ENCODE data around the gene GPSM1.

Gene GPSM1

DNA sequence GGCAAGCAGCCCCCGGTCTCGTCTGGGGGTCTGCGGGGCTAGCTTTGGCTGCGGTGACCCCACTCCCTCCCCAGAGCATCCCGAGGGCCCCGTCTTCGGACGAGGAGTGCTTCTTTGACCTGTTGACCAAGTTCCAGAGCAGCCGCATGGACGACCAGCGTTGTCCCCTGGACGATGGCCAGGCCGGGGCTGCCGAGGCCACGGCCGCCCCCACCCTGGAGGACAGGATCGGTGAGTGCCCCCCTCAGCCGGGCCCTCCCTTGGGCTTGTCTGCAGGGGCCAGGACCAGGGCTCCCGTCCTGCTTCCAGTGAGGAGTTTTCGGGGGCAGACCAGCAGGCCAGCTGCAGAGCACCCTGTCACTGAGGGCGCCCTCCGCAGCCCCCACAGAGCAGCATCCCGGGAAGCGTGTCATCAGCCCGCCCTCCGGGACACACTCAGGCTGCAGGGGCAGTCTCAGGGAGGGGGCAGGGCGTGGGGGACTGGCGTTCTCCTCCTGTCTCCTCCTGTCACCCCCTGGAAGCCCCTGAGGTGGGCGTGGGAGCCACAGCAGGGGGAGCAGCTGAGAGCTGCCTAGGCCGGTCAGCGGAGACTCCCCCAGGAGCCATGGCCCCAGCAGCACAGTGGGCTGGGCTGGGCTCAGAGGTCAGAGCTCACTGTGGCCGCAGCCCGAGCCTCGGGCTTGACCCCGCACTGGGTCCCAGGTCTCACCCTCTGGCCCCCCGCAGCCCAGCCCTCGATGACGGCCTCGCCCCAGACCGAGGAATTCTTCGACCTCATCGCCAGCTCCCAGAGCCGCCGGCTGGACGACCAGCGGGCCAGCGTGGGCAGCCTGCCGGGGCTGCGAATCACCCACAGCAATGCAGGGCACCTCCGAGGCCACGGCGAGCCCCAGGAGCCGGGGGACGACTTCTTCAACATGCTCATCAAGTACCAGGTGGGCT, 28.5 kb downstream of the GPSM1 start:
- H3K4me3 ChIP-seq = no peak overlapping the region
- no peaks in the 10 kb centered on the region for H3K9me3 ChIP-seq (ENCODE audit: low read depth, low read length)
- H3K9ac ChIP-seq (ENCODE audit: insufficient read length) = no peak overlapping the region
- no peak for DNase-seq (ENCODE audit: low read depth, low spot score)
- H3K36me3 ChIP-seq (ENCODE audit: insufficient read depth, low read length) = no peaks in the 10 kb centered on the region; the same call in 1 of the 2 replicates
- H3K27ac ChIP-seq = no peak overlapping the region
- no peak for TF ChIP-seq FOXP2 (optimal IDR thresholded peaks at IDR 0.05; ENCODE audit: control extremely low read depth, extremely low read length, insufficient read depth)
- no peak for TF ChIP-seq POLR2AphosphoS5 (IDR thresholded peaks at IDR 0.05; ENCODE audit: borderline replicate concordance, low read depth, low read length)
- TF ChIP-seq EZH2 (IDR thresholded peaks at IDR 0.05) = no peak

DNA sequence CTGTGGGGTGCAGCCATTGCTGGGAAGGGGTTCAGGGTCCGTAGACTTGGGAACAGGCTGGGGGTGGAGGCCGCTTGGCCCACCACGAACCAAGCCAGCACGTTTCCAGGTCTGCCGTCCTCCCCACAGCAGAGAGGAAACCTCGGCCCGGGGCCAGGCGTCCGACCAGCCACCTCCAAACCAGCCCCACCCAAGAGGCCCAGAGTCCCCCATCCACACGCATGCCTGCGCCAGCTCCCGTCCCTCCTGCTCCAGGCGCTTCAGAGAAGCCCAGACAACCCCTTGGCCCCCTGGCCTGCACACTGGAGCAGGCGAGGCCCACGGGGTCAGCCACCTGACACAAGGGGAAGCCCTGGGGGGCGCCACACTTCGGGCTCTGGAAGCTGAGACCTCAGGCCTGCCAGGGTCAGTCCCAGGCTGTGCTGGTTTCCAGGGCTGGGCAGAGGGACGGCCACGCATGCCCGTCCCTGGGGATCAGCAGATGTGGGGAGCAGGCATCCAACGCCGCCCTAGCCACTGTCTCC, 29.9 kb downstream of the GPSM1 start:
- TF ChIP-seq EZH2 (IDR thresholded peaks at IDR 0.05) (no peak), POLR2AphosphoS5 (IDR thresholded peaks at IDR 0.05; ENCODE audit: borderline replicate concordance, low read depth, low read length) (no peak), FOXP2 (optimal IDR thresholded peaks at IDR 0.05; ENCODE audit: control extremely low read depth, extremely low read length, insufficient read depth) (no peak)
- Histone ChIP-seq H3K27ac (no peak overlapping the region), H3K4me3 (no peak overlapping the region), H3K9ac (ENCODE audit: insufficient read length) (no peak overlapping the region), H3K36me3 (ENCODE audit: insufficient read depth, low read length) (no peaks in the 10 kb centered on the region; the same call in 1 of the 2 replicates), H3K9me3 (ENCODE audit: low read depth, low read length) (no peaks in the 10 kb centered on the region)
- DNase-seq (ENCODE audit: low read depth, low spot score) = no peak

DNA sequence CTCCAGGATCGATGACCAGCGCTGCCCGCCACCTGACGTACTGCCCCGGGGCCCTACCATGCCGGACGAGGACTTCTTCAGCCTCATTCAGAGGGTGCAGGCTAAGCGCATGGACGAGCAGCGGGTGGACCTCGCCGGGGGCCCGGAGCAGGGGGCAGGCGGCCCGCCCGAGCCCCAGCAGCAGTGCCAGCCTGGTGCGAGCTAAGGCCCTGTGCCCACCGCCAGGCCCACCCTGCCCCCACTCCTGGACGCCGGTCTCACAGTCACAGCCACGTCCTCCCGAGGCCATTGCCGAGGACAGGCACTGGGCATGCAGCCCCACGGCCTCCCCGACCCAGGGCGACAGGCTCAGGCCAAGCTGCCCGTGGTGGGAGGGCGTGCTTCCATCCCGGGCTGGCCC, 30.7 kb downstream of the GPSM1 start:
- H3K27ac ChIP-seq = no peak overlapping the region
- TF ChIP-seq FOXP2 (optimal IDR thresholded peaks at IDR 0.05; ENCODE audit: control extremely low read depth, extremely low read length, insufficient read depth) = no peak
- TF ChIP-seq EZH2 (IDR thresholded peaks at IDR 0.05) = no peak
- no peak for TF ChIP-seq POLR2AphosphoS5 (IDR thresholded peaks at IDR 0.05; ENCODE audit: borderline replicate concordance, low read depth, low read length)
- no peak for DNase-seq (ENCODE audit: low read depth, low spot score)
- H3K4me3 ChIP-seq = no peak overlapping the region
- no peaks in the 10 kb centered on the region for H3K9me3 ChIP-seq (ENCODE audit: low read depth, low read length)
- H3K36me3 ChIP-seq (ENCODE audit: insufficient read depth, low read length) = no peaks in the 10 kb centered on the region; the same call in 1 of the 2 replicates
- no peak overlapping the region for H3K9ac ChIP-seq (ENCODE audit: insufficient read length)

DNA sequence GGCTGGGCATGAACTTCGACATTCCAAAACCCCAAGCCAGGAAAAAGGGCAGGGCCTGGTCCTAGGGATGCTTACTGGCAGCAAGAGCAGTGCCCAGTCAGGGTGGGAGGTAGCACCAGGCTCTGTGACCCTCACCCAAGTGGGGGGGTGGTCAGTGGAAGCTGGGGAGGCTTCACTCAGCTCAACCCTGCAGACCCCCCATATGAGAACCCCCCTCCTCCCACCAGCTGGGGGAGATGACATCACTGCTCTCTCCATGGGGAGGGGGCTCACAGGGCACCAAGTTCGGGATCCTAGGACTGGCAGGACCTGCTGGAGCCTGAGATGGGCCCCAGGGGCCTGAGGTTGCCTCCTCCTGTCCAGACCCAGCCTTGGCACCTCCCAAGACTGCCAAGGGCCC, 31.5 kb downstream of the GPSM1 start:
- Histone ChIP-seq H3K9me3 (ENCODE audit: low read depth, low read length) (no peaks in the 10 kb centered on the region), H3K36me3 (ENCODE audit: insufficient read depth, low read length) (no peaks in the 10 kb centered on the region; the same call in 1 of the 2 replicates), H3K9ac (ENCODE audit: insufficient read length) (no peak overlapping the region), H3K27ac (no peak overlapping the region), H3K4me3 (no peak overlapping the region)
- TF ChIP-seq POLR2AphosphoS5 (IDR thresholded peaks at IDR 0.05; ENCODE audit: borderline replicate concordance, low read depth, low read length) (no peak), FOXP2 (optimal IDR thresholded peaks at IDR 0.05; ENCODE audit: control extremely low read depth, extremely low read length, insufficient read depth) (no peak), EZH2 (IDR thresholded peaks at IDR 0.05) (no peak)
- DNase-seq (ENCODE audit: low read depth, low spot score) = no peak

DNA sequence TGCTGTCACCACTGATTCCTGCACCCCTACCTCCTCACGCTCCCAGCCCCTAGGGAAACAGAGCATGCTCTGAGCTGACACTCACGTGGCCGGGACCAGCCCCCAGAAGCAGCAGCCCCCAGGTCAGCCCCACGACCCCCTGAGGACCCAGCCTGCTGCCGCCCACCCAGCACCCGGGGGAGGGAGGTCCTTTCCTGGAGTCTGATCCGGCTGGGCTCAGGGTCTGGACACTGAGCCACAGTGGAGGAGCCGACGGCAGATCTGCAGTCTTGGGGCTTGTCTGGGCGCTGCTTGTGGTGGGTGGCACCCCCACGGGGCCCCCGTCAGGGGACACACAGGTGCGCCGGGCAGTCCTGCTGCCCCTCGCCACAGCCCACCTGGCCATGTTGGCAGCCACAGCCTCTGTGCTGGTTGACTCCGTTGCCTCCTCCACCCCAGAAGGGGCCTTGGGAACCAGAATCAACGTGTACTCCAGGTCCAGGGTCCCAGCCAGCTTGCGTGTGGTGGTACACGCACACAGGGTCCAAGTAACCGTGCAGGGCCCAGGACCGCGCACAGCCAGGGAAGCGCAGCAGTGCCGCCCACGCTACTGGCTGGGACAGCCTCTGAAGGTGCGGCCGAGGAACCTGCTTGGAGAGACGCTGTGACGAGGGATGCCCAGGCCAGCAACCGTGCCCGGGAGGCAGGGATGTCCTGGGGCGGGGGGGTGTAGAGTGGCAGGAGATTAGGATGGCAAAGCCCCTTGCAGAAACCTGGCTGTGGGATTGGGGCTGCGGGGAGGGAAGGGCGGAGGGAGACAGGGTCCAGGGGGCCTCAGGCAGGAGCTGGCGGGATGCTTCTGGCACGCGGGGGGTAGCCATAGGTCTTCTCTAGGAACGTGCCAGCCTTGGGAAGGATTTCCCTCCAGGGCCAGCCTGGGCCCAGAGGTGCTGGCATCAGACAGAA, 32.7 kb downstream of the GPSM1 start:
- TF ChIP-seq POLR2AphosphoS5 (IDR thresholded peaks at IDR 0.05; ENCODE audit: borderline replicate concordance, low read depth, low read length) (no peak; the same call in 1 of the 2 replicates), EZH2 (IDR thresholded peaks at IDR 0.05) (no peak), FOXP2 (optimal IDR thresholded peaks at IDR 0.05; ENCODE audit: control extremely low read depth, extremely low read length, insufficient read depth) (no peak)
- Histone ChIP-seq H3K4me3 (no peak overlapping the region), H3K9ac (ENCODE audit: insufficient read length) (no peak overlapping the region), H3K27ac (no peak overlapping the region; the same call in 1 of the 2 replicates), H3K36me3 (ENCODE audit: insufficient read depth, low read length) (no peaks in the 10 kb centered on the region; the same call in 1 of the 2 replicates), H3K9me3 (ENCODE audit: low read depth, low read length) (no peaks in the 10 kb centered on the region)
- DNase-seq (ENCODE audit: low read depth, low spot score) = no peak

DNA sequence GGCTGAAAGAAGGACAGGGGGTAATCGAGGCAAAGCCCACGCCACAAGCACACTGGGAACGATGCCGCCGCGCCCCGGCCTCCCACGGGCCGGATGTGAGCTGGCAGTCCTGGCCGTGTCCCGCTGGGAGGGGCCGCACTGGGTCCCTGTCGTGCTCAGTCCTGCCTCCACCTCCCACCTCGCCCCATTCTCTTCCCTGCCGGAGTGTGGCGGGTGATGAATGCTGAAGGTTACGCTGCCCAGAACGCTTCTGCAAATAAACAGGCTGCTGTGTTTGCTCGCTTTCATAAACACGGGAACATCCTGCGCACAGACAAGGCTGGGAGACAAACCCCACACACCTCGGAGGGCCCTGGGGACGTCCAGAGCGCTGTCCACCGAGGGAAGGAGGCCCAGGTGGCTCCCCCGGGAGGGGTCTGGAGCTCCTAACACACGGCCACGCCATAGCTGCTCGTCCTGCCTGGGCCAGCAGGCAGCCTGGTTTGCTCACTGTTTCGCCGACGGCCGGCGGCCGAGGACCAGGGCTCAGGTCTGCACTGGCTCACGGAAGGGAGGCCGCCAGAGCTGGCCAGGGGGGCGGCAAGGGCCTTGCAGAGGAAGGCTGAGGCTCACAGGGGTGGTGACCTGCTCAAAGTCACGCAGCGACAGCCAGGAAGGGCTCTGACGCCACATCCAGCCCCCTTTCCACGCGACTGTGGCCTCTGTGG, 33.9 kb downstream of the GPSM1 start:
- DNase-seq (ENCODE audit: low read depth, low spot score) = no peak
- no peaks in the 10 kb centered on the region; the same call in 1 of the 2 replicates for H3K36me3 ChIP-seq (ENCODE audit: insufficient read depth, low read length)
- no peak overlapping the region for H3K9ac ChIP-seq (ENCODE audit: insufficient read length)
- no peaks in the 10 kb centered on the region for H3K9me3 ChIP-seq (ENCODE audit: low read depth, low read length)
- TF ChIP-seq FOXP2 (optimal IDR thresholded peaks at IDR 0.05; ENCODE audit: control extremely low read depth, extremely low read length, insufficient read depth) (no peak), EZH2 (IDR thresholded peaks at IDR 0.05) (no peak), POLR2AphosphoS5 (IDR thresholded peaks at IDR 0.05; ENCODE audit: borderline replicate concordance, low read depth, low read length) (no peak)
- no peak overlapping the region for H3K27ac ChIP-seq
- H3K4me3 ChIP-seq = no peak overlapping the region

DNA sequence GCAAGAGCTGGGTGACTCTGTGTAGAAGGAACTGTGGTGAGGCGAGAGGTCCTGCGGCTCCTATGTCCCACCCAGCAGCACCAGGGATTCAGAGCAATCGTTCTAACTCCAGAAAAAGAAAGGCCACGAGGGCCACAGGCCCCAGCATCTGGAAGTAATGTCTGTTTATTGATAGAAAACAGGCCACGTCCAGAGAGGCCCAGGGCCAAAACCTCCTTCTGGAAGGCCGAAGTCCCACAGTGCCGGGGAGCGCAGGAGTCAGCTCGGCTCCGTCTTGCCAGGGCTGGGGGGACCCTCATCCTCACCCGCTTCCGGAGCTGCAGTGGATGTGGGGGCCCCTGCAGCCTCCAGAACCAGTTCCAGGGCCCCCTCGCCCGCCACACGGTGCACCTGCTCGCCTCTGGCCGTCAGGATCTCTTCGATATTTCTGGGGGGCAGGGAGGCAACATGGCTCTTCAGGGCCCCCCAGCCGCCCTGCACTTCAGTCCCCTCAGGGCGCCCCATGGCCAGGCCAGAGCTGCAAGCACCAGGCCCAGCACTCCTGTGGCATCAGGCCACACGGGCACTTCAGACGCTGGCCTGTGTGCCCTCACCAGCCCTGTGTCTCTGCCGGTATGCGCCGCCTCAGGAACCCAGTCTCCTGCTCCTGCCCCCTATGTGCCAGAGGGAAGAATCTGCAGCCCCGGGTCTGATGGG, 34.6 kb downstream of the GPSM1 start:
- TF ChIP-seq POLR2AphosphoS5 (IDR thresholded peaks at IDR 0.05; ENCODE audit: borderline replicate concordance, low read depth, low read length) (no peak), EZH2 (IDR thresholded peaks at IDR 0.05) (no peak), FOXP2 (optimal IDR thresholded peaks at IDR 0.05; ENCODE audit: control extremely low read depth, extremely low read length, insufficient read depth) (no peak)
- Histone ChIP-seq H3K9me3 (ENCODE audit: low read depth, low read length) (no peaks in the 10 kb centered on the region), H3K4me3 (no peak overlapping the region), H3K27ac (no peak overlapping the region), H3K36me3 (ENCODE audit: insufficient read depth, low read length) (no peaks in the 10 kb centered on the region; the same call in 1 of the 2 replicates), H3K9ac (ENCODE audit: insufficient read length) (no peak overlapping the region)
- DNase-seq (ENCODE audit: low read depth, low spot score) = no peak
